Gastroesophageal sphincter (tissue), 4 donors: ENCODE results near the gene RYR2. TPM values are rescaled to one million over a fixed set of nuclear protein-coding genes. Genes with fewer than 3 reads are reported as not detected.

Experiments used
- ATAC-seq: fragments of 150-250 bp; one replicate; pipeline ENCODE4 v1.9.1; 2016; ENCODE audit warnings: mild to moderate bottlenecking, moderate library complexity
- H3K27ac ChIP-seq, 4 donors: fragments of 200-600 bp; sonication (generic) in 3 of 4; 1 replicate in 3 of 4; 2 replicates in 1 of 4; pipeline ENCODE4 v1.5.1; 2016 to 2019
- H3K27me3 ChIP-seq: fragments of 200-600 bp; sonication (generic); one replicate; pipeline ENCODE4 v1.5.1; 2019
- H3K36me3 ChIP-seq, 2 donors: fragments of 200-600 bp; sonication (generic); one replicate each; pipeline ENCODE4 v1.5.1; 2019; ENCODE audit warnings: control low read depth in 1 of 2
- H3K4me1 ChIP-seq, 3 donors: fragments of 200-600 bp; sonication (generic); 1 replicate in 2 of 3; 2 replicates in 1 of 3; pipeline ENCODE4 v1.5.1; 2016 to 2019; ENCODE audit warnings: control low read depth in 2 of 3
- H3K4me3 ChIP-seq, 2 donors: fragments of 200-600 bp; sonication (generic); one replicate each; pipeline ENCODE4 v1.5.1; 2019; ENCODE audit warnings: mild to moderate bottlenecking in 1 of 2, moderate library complexity in 1 of 2
- H3K9me3 ChIP-seq, 3 donors: fragments of 200-600 bp; sonication (generic); one replicate each; pipeline ENCODE4 v1.5.1; 2017 to 2019; ENCODE audit warnings: control low read depth in 2 of 3
- EP300 ChIP-seq: sonication (generic); formaldehyde crosslinking; IDR thresholded peaks from one replicate; pipeline ENCODE4 v1.6.1; 2017; ENCODE audit warnings: antibody characterized with exemption, mild to moderate bottlenecking
- POLR2A ChIP-seq, 2 donors: fragments of 450-650 bp; IDR thresholded peaks; one replicate each; pipeline ENCODE4 v1.6.1; 2017; ENCODE audit warnings: antibody characterized with exemption in 2 of 2, mild to moderate bottlenecking in 2 of 2, moderate library complexity in 1 of 2
- POLR2AphosphoS5 ChIP-seq: sonication (generic); formaldehyde crosslinking; IDR thresholded peaks from one replicate; pipeline ENCODE4 v1.6.1; 2017; ENCODE audit warnings: antibody characterized with exemption
- WGBS, 2 donors: methylation state at CpG; one replicate each; pipeline ENCODE4 v1.1.5; 2018; ENCODE audit warnings: low coverage in 1 of 2; 5-methylcytosine and 5-hydroxymethylcytosine counted together
- total RNA-seq, 4 donors: library from RNA; depleted of rRNA; stranded (reverse); fragments of >200 nt; gene quantifications; one replicate each; pipeline ENCODE4 v1.1.0, GENCODE V29; 2016
- TF ChIP-seq, protein P1 (sequence below), 4 experiments: fragments of 200-600 bp in 2 of 4; fragments of 450-650 bp in 2 of 4; sonication (generic) in 1 of 4; IDR thresholded peaks; one replicate each; pipeline ENCODE4 v1.5.1; 2017 to 2019; ENCODE audit warnings: antibody characterized with exemption in 4 of 4, mild to moderate bottlenecking in 2 of 4, moderate library complexity in 2 of 4

The RYR2 gene
- total RNA-seq, 4 donors from 2014 or later, result 27.4 to 78.8 (median 42.7) TPM

- H3K27ac ChIP-seq, result peak overlapping the region in 3 of 4 donors; percentile 2 to 60 (median 13)
Observed at GRCh38 chr1:237154157-237154556, 112.2 kb downstream of the RYR2 start.

GRCh38 chr1:237164406-237165352 lies 122.7 kb downstream of the RYR2 start:
- H3K36me3 ChIP-seq, result no peaks in the 10 kb centered on the region
- ATAC-seq, result no peak
- H3K4me3 ChIP-seq, result no peak overlapping the region
- H3K27me3 ChIP-seq, result no peaks in the 10 kb centered on the region
- H3K4me1 ChIP-seq, result peaks cover 0 to 27% (median 0%) of the 10 kb centered on the region in 3 donors
- H3K27ac ChIP-seq, result no peak overlapping the region
- 72 to 81% methylated on average over 7 to 8 of the region's 8 CpGs for WGBS, 2 donors
- TF ChIP-seq, protein P1, sequence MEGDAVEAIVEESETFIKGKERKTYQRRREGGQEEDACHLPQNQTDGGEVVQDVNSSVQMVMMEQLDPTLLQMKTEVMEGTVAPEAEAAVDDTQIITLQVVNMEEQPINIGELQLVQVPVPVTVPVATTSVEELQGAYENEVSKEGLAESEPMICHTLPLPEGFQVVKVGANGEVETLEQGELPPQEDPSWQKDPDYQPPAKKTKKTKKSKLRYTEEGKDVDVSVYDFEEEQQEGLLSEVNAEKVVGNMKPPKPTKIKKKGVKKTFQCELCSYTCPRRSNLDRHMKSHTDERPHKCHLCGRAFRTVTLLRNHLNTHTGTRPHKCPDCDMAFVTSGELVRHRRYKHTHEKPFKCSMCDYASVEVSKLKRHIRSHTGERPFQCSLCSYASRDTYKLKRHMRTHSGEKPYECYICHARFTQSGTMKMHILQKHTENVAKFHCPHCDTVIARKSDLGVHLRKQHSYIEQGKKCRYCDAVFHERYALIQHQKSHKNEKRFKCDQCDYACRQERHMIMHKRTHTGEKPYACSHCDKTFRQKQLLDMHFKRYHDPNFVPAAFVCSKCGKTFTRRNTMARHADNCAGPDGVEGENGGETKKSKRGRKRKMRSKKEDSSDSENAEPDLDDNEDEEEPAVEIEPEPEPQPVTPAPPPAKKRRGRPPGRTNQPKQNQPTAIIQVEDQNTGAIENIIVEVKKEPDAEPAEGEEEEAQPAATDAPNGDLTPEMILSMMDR (IDR thresholded peaks at IDR 0.05), result no peak
- no peak for TF ChIP-seq POLR2AphosphoS5
- TF ChIP-seq EP300, result no peak
- no peak for TF ChIP-seq POLR2A (IDR thresholded peaks at IDR 0.05)
- H3K9me3 ChIP-seq, result no peaks in the 10 kb centered on the region

More at GRCh38 chr1:237154157-237154556, 112.2 kb downstream of the RYR2 start:
- H3K9me3 ChIP-seq, result no peaks in the 10 kb centered on the region
- no peaks in the 10 kb centered on the region for H3K36me3 ChIP-seq
- ATAC-seq, result peak; percentile 50
- no peak for TF ChIP-seq POLR2A (IDR thresholded peaks at IDR 0.05)
- no peak for TF ChIP-seq EP300
- TF ChIP-seq POLR2AphosphoS5, result peak; percentile 43
- TF ChIP-seq, protein P1 (IDR thresholded peaks at IDR 0.05), result peak in 1 of 4 experiments; percentile 7
- no peaks in the 10 kb centered on the region for H3K27me3 ChIP-seq
- 15 to 30% methylated on average over 5 of the region's 5 CpGs for WGBS, 2 donors
- H3K4me1 ChIP-seq, result peaks cover 0 to 44% (median 6%) of the 10 kb centered on the region in 3 donors
- H3K4me3 ChIP-seq, result no peak overlapping the region

DNA sequence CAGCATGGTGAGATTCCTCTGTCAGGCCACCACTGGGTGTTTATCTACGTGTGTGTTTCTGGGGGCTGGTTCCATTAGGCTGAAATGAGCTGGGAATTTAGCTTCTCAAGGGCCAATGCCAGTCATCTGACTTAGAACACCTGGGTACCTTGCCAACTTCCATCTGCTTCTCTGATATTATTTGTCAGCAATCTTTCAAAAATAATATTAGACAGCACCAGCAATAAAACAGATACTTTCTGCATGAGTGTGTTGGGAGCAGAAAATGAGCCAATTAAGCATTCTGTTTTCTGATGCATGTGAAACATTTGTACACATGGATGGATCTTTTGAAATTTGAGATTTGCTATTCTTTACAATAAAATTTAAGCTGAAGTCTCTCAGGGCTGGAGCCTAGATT lies 124.1 kb downstream of the RYR2 start:
- Histone ChIP-seq H3K4me1 (peaks cover 0 to 20% (median 0%) of the 10 kb centered on the region in 3 donors), H3K9me3 (no peaks in the 10 kb centered on the region), H3K27me3 (no peaks in the 10 kb centered on the region), H3K4me3 (no peak overlapping the region), H3K27ac (no peak overlapping the region), H3K36me3 (no peaks in the 10 kb centered on the region)
- WGBS, 2 donors, result 52 to 67% methylated on average over 1 of the region's 1 CpG
- no peak for TF ChIP-seq POLR2A (IDR thresholded peaks at IDR 0.05)
- no peak for ATAC-seq

DNA sequence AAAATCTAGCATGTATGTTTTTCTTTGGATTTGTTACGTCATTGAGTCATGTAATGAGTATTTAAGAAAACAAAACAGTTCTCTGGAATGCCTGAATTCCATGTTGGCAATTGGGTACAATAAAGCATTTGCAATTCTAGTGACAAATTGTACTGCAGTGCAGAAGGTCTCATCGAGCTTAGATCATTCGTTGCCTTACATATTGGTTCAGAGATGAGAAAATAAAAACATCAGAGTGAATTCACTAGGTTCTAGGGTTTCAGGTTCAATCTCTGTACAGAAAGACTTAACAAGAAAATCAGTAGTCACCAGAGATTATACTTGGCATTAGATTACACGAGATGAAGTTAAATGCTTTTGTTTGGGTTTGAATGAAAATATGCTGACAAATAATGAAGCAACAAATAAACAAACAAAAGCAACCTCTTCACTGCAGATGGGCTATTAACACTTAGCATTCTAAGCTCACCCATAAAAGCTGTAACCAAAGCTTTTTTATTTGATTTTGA lies 124.7 kb downstream of the RYR2 start:
- 58 to 64% methylated on average over 3 to 4 of the region's 4 CpGs for WGBS, 2 donors

DNA sequence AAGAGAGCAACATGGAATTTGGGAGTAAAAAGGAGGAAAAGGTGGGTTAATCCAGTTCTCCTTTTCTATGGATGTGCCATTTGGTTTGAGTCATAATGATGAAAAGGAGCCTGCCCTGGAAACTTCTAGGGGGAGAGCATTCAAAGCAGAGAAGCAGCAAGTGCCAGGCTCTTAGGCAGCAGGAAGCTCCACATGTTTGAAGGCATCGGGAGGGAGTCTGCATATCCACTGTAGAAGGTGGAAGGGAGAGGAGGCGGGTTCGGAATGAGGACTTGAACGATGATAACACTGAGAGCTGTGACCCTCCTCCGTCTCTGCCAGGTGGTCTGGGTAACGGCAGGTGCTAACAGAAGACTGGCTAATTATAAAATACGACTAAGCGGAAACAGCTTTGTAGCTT lies 128.2 kb downstream of the RYR2 start:
- no peak for ATAC-seq
- no peak for TF ChIP-seq POLR2A (IDR thresholded peaks at IDR 0.05)
- TF ChIP-seq, protein P1 (IDR thresholded peaks at IDR 0.05), result no peak
- no peak for TF ChIP-seq EP300
- no peak for TF ChIP-seq POLR2AphosphoS5
- Histone ChIP-seq H3K27ac (no peak overlapping the region), H3K27me3 (no peaks in the 10 kb centered on the region), H3K4me3 (no peak overlapping the region), H3K4me1 (peaks cover 0 to 25% (median 0%) of the 10 kb centered on the region in 3 donors), H3K36me3 (no peaks in the 10 kb centered on the region), H3K9me3 (no peaks in the 10 kb centered on the region)
- 78 to 82% methylated on average over 4 to 8 of the region's 8 CpGs for WGBS, 2 donors

More for the DNA sequence above, 124.7 kb downstream of the RYR2 start:
- H3K4me1 ChIP-seq, result peaks cover 0 to 21% (median 0%) of the 10 kb centered on the region in 3 donors
- no peaks in the 10 kb centered on the region for H3K27me3 ChIP-seq
- H3K36me3 ChIP-seq, result no peaks in the 10 kb centered on the region
- no peak overlapping the region for H3K4me3 ChIP-seq
- H3K27ac ChIP-seq, result no peak overlapping the region
- H3K9me3 ChIP-seq, result no peaks in the 10 kb centered on the region
- TF ChIP-seq, protein P1 (IDR thresholded peaks at IDR 0.05), result no peak
- TF ChIP-seq EP300, result no peak
- ATAC-seq, result no peak
